B cell (primary cell): ENCODE data around the gene ABITRAM. TPM values are rescaled to one million over a fixed set of nuclear protein-coding genes. Genes with fewer than 3 reads are reported as not detected.

Experiments used
- ATAC-seq: fragments of 200-7000 bp; cut with Tn5 transposase; one replicate; pipeline ENCODE4 v1.10.0; 2021; ENCODE audit warnings: low read depth, mild to moderate bottlenecking, moderate number of reproducible peaks, moderate library complexity
- CTCF ChIA-PET: fragments of 350-600 bp; sonication (Branson Sonifier 250); formaldehyde crosslinking; loops from one replicate; lab custom pipeline; 2021; ENCODE audit warnings: antibody characterized with exemption, inconsistent platforms; lab: Charles Lee
- POLR2A ChIA-PET: fragments of 350-600 bp; sonication (Branson Sonifier 250); formaldehyde crosslinking; loops from one replicate; lab custom pipeline; 2021; ENCODE audit warnings: antibody characterized with exemption; lab: Charles Lee
- DNase-seq: peaks from one replicate; pipeline ENCODE4 v3.0.0; 2013
- H2AFZ ChIP-seq: 2 replicates; pipeline ENCODE4 v1.6.1; 2012; ENCODE audit warnings: mild to moderate bottlenecking, low read depth, low read length; ENCODE audit not compliant: insufficient read depth, poor library complexity, severe bottlenecking
- H3K27ac ChIP-seq, 2 donors: 1 replicate in 1 of 2; 2 replicates in 1 of 2; pipeline ENCODE4 v1.5.1; 2012 to 2013; ENCODE audit warnings: low read length in 2 of 2, mild to moderate bottlenecking in 2 of 2, moderate library complexity in 1 of 2
- H3K27me3 ChIP-seq, 4 experiments: fragments of 200-600 bp in 1 of 4; sonication (generic) in 1 of 4; replicated peaks in 1 of 4; 1 replicate in 2 of 4; 2 replicates in 2 of 4; pipeline versions ENCODE4 v1.6.1 to v1.7.0; 2013 to 2016; ENCODE audit warnings: low read length in 3 of 4, mild to moderate bottlenecking in 2 of 4, mixed read lengths in 1 of 4, moderate library complexity in 1 of 4; ENCODE audit not compliant: insufficient read depth in 4 of 4, control insufficient read depth in 3 of 4; ENCODE audit errors: control extremely low read depth in 1 of 4
- H3K36me3 ChIP-seq, 2 experiments: replicated peaks in 1 of 2; 1 replicate in 1 of 2; 2 replicates in 1 of 2; pipeline versions ENCODE4 v1.6.1 to v1.7.1; 2013; ENCODE audit warnings: low read length in 1 of 2; ENCODE audit not compliant: insufficient read depth in 2 of 2, control insufficient read depth in 1 of 2; ENCODE audit errors: control extremely low read depth in 1 of 2, extremely low read depth in 1 of 2
- H3K4me1 ChIP-seq, 2 donors: fragments of 200-600 bp in 1 of 2; sonication (generic) in 1 of 2; 1 replicate in 1 of 2; 2 replicates in 1 of 2; pipeline versions ENCODE4 v1.5.1 to v1.6.1; 2013 to 2017; ENCODE audit warnings: low read length in 2 of 2; ENCODE audit not compliant: control insufficient read depth in 2 of 2, insufficient read depth in 2 of 2
- H3K4me2 ChIP-seq: replicated peaks from 2 replicates; pipeline ENCODE3; 2012; ENCODE audit warnings: mild to moderate bottlenecking, low read depth, low read length; ENCODE audit not compliant: poor library complexity, severe bottlenecking
- H3K4me3 ChIP-seq, 5 experiments: fragments of 200-600 bp in 1 of 5; sonication (generic) in 1 of 5; 1 replicate in 3 of 5; 2 replicates in 2 of 5; pipeline versions ENCODE4 v1.5.1 to v1.7.0; 2011 to 2016; ENCODE audit warnings: low read length in 4 of 5, mild to moderate bottlenecking in 4 of 5, low read depth in 2 of 5, control low read depth in 1 of 5, moderate library complexity in 1 of 5; ENCODE audit not compliant: insufficient read depth in 1 of 5; ENCODE audit errors: control extremely low read depth in 1 of 5, extremely low read depth in 1 of 5
- H3K79me2 ChIP-seq: fragments of 200-600 bp; sonication (generic); one replicate; pipeline ENCODE4 v1.6.0; 2016; ENCODE audit warnings: low read length; ENCODE audit not compliant: control insufficient read depth, insufficient read depth
- H3K9ac ChIP-seq: fragments of 200-600 bp; sonication (generic); 2 replicates; pipeline ENCODE4 v1.6.1; 2017; ENCODE audit warnings: mild to moderate bottlenecking, low read length, moderate library complexity
- H3K9me3 ChIP-seq, 3 donors: one replicate each; pipeline versions ENCODE4 v1.6.1 to v1.7.1; 2013; ENCODE audit warnings: low read length in 2 of 3; ENCODE audit not compliant: control insufficient read depth in 2 of 3, insufficient read depth in 1 of 3; ENCODE audit errors: control extremely low read depth in 1 of 3
- H4K20me1 ChIP-seq: 2 replicates; pipeline ENCODE4 v1.6.0; 2012; ENCODE audit warnings: mild to moderate bottlenecking, low read length; ENCODE audit not compliant: insufficient read depth, control insufficient read depth, poor library complexity, severe bottlenecking
- H3K27ac Mint-ChIP-seq: one replicate; pipeline ENCODE4 v1.8.0; 2021; ENCODE audit warnings: mixed read lengths
- H3K27me3 Mint-ChIP-seq: one replicate; pipeline ENCODE4 v1.8.0; 2021; ENCODE audit warnings: mixed read lengths
- H3K4me1 Mint-ChIP-seq: one replicate; pipeline ENCODE4 v1.8.0; 2021; ENCODE audit warnings: mixed read lengths
- H3K4me3 Mint-ChIP-seq: one replicate; pipeline ENCODE4 v1.8.0; 2021; ENCODE audit warnings: mixed read lengths
- H3K9me3 Mint-ChIP-seq: one replicate; pipeline ENCODE4 v1.8.0; 2022; ENCODE audit warnings: mixed read lengths; ENCODE audit not compliant: insufficient read depth
- CTCF ChIP-seq: fragments of 200-600 bp; IDR thresholded peaks from one replicate; pipeline ENCODE4 v1.8.0; 2022; ENCODE audit warnings: antibody characterized with exemption, mild to moderate bottlenecking
- EZH2 ChIP-seq: IDR thresholded peaks from 2 replicates; pipeline ENCODE4 v1.6.1; 2012; ENCODE audit warnings: borderline replicate concordance, low read depth, mild to moderate bottlenecking, moderate library complexity, low read length; ENCODE audit not compliant: insufficient read depth, poor library complexity, severe bottlenecking
- WGBS: methylation state at CpG from one replicate; pipeline ENCODE4 v1.1.5; 2013; ENCODE audit warnings: missing lambda C conversion rate; ENCODE audit not compliant: insufficient coverage; 5-methylcytosine and 5-hydroxymethylcytosine counted together
- intact Hi-C: fragments of 100-400 bp; cut with micrococcal nuclease; formaldehyde crosslinking; loops from one replicate; pipeline ENCODE4 v1.10.0; 2022
- polyA minus RNA-seq: library from RNA; depleted of rRNA, polyadenylated mRNA; stranded (reverse); fragments of >200 nt; gene quantifications from 2 replicates; pipeline ENCODE4 v1.2.3, GENCODE V29; 2012
- polyA plus RNA-seq: library from polyadenylated mRNA; depleted of rRNA; stranded (reverse); fragments of >200 nt; gene quantifications from 2 replicates; pipeline ENCODE4 v1.2.3, GENCODE V29; 2012
- total RNA-seq, 2 donors: library from RNA; stranded (reverse); fragments of 120-200 nt in 1 of 2; gene quantifications; 1 replicate in 1 of 2; 2 replicates in 1 of 2; pipeline versions ENCODE4 v1.2.3 to v1.2.4, GENCODE V29; 2013 to 2022

ABITRAM gene
- total RNA-seq, result 5.0 and 8.3 TPM in 2 replicates
- 6.3 TPM for total RNA-seq (2013)
- polyA plus RNA-seq, result 5.2 and 6.6 TPM in 2 replicates
- polyA minus RNA-seq, result 2.2 and 2.6 TPM in 2 replicates

DNA sequence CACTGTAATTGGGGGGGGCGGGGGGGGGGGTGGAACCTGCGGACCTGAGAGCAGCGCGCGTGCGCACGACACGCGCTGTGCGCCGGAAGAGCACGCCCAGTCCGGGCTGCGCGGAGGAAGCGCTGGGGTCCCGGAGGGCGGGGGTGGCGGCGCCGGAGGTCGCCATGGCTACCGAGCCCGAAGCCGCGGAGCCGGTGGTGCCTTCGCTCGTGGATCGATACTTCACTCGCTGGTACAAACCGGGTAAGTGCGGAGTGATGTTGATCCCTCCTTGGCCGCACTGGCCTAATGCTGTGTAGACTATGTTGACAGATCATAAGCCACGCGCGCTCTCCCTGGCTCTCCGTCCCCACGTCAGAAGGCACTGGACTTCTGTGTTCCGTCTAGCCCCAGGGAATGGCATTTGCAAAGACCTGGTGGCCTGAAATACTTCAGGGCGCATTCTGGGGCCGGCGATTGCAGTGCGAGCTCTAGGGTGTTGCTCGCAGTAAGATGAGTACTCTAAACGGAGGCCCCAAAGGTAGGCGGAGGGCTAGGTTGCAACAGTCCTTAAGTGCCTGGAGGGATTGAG lies at the start of gene ABITRAM:
Gene ABITRAM, plus strand, starts transcription at position 78 of the 571 bp plus-strand sequence. Its CDS starts 87 bp downstream, at position 165.
- no peak for TF ChIP-seq EZH2
- TF ChIP-seq CTCF, result no peak
- intact Hi-C loops, result loop anchor here (1.0 to 5.0 kb wide), 5 partner anchors 78 to 1652 kb away; partner anchors contain the start of genes CTNNAL1, KLF4 and RAD23B
- DNase-seq, result peak; percentile 92
- peaks cover 16 to 18% of the 10 kb centered on the region in 2 donors for H3K4me1 ChIP-seq
- H3K9ac ChIP-seq, result peak within 1 kb of the TSS; percentile 90
- H3K27ac ChIP-seq, result peak within 1 kb of the TSS; percentile 74 to 81
- H3K9me3 ChIP-seq, result peaks cover 0 to 3% (median 0%) of the 10 kb centered on the region in 3 donors
- peak within 1 kb of the TSS; percentile 83 to 97 (median 95) for H3K4me3 ChIP-seq
- H3K27me3 Mint-ChIP-seq, result no peaks in the 10 kb centered on the region
- CTCF ChIA-PET, result interaction anchor here (1.2 kb wide), 1 partner anchor 20 kb away, joined by 4 read pairs; no protein-coding TSS in a partner anchor
- no peaks in the 10 kb centered on the region for H4K20me1 ChIP-seq
- POLR2A ChIA-PET, result no interaction called here
- no peaks in the 10 kb centered on the region for H3K27me3 ChIP-seq
- peaks cover 14% of the 10 kb centered on the region for H3K79me2 ChIP-seq
- peak within 1 kb of the TSS; percentile 95 for H3K27ac Mint-ChIP-seq
- 1% methylated on average over 46 of the region's 47 CpGs for WGBS
- H3K36me3 ChIP-seq, result peaks cover 0 to under 1% of the 10 kb centered on the region in 2 experiments
- ATAC-seq, result peak; percentile 85
- H3K4me2 ChIP-seq, result peak within 1 kb of the TSS; percentile 90
- H3K4me1 Mint-ChIP-seq, result peaks cover 17% of the 10 kb centered on the region
- H3K9me3 Mint-ChIP-seq, result no peaks in the 10 kb centered on the region
- H2AFZ ChIP-seq, result peak within 1 kb of the TSS; percentile 98
- peak within 1 kb of the TSS; percentile 97 for H3K4me3 Mint-ChIP-seq

DNA sequence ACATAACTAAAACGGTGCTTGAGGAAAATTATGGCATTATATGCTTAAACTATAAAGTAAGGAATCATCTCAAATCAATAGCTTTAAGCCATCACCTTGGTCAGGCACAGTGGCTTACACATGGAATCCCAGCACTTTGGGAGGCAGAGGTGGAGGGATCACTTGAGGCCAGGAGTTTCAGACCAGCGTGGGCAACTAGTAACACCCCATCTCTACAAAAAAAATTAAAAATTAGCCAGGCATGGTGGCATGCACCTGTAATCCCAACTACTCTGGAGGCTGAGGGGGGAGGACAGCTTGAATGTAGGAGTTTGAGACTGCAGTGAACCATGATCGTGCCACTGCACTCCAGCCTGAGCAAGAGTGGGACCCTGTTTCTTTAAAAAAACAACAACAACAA lies 49.5 kb upstream of the ABITRAM start:
- Histone ChIP-seq H3K4me1 (no peaks in the 10 kb centered on the region), H3K9ac (no peak overlapping the region), H3K4me3 (no peak overlapping the region), H3K27me3 (no peaks in the 10 kb centered on the region), H3K36me3 (peaks cover 8 to 37% of the 10 kb centered on the region in 2 experiments), H4K20me1 (no peaks in the 10 kb centered on the region), H3K9me3 (no peaks in the 10 kb centered on the region), H2AFZ (no peak overlapping the region), H3K27ac (no peak overlapping the region), H3K4me2 (no peak overlapping the region), H3K79me2 (no peaks in the 10 kb centered on the region)
- POLR2A ChIA-PET, result no interaction called here
- CTCF ChIA-PET, result no interaction called here
- Mint-ChIP-seq H3K4me1 (no peaks in the 10 kb centered on the region), H3K27me3 (no peaks in the 10 kb centered on the region), H3K4me3 (no peak overlapping the region), H3K27ac (no peak overlapping the region), H3K9me3 (no peaks in the 10 kb centered on the region)
- ATAC-seq, result no peak
- TF ChIP-seq EZH2, result no peak
- TF ChIP-seq CTCF, result no peak
- DNase-seq, result no peak
- intact Hi-C loops, result no loop called here
- WGBS, result no CpG with 5 or more reads among the region's 3 CpGs
